Upper lobe of left lung (tissue), 6 donors: ENCODE results near the gene P2RY14. TPM values are rescaled to one million over a fixed set of nuclear protein-coding genes. Genes with fewer than 3 reads are reported as not detected.

Source experiments
- ATAC-seq, 2 donors: fragments of 200-7000 bp; cut with Tn5 transposase; one replicate each; pipeline ENCODE4 v1.9.1; 2022; ENCODE audit warnings: mild to moderate bottlenecking in 2 of 2, moderate library complexity in 2 of 2; ENCODE audit not compliant: low FRiP score in 2 of 2
- DNase-seq, 2 donors: peaks; one replicate each; pipeline ENCODE4 v3.0.0-alpha.2; 2019 to 2020
- H3K27ac ChIP-seq, 4 donors: fragments of 200-600 bp; sonication (generic); one replicate each; pipeline ENCODE4 v1.5.1; 2016 to 2019
- H3K27me3 ChIP-seq, 4 donors: fragments of 200-600 bp; sonication (generic); one replicate each; pipeline ENCODE4 v1.5.1; 2017 to 2019
- H3K36me3 ChIP-seq, 4 donors: fragments of 200-600 bp; sonication (generic); one replicate each; pipeline ENCODE4 v1.5.1; 2016 to 2019
- H3K4me1 ChIP-seq, 4 donors: fragments of 200-600 bp; sonication (generic); one replicate each; pipeline ENCODE4 v1.5.1; 2018 to 2019
- H3K4me3 ChIP-seq, 4 donors: fragments of 200-600 bp; sonication (generic); one replicate each; pipeline ENCODE4 v1.5.1; 2017 to 2019; ENCODE audit warnings: mild to moderate bottlenecking in 2 of 4, moderate library complexity in 1 of 4
- H3K9me3 ChIP-seq, 4 donors: fragments of 200-600 bp; sonication (generic); one replicate each; pipeline ENCODE4 v1.5.1; 2018 to 2019
- CTCF ChIP-seq, 6 experiments: fragments of 450-650 bp in 4 of 6; fragments of 200-600 bp in 2 of 6; sonication (generic) in 2 of 6; IDR thresholded peaks; one replicate each; pipeline ENCODE4 v1.5.1; 2016 to 2019; ENCODE audit warnings: antibody characterized with exemption in 6 of 6
- EP300 ChIP-seq, 4 donors: sonication (generic); formaldehyde crosslinking; IDR thresholded peaks; one replicate each; pipeline ENCODE4 v1.5.1; 2017; ENCODE audit warnings: antibody characterized with exemption in 4 of 4, control low read depth in 2 of 4
- POLR2A ChIP-seq, 4 donors: fragments of 450-650 bp; IDR thresholded peaks; one replicate each; pipeline ENCODE4 v1.5.1; 2016 to 2017; ENCODE audit warnings: antibody characterized with exemption in 4 of 4, mild to moderate bottlenecking in 2 of 4
- POLR2AphosphoS5 ChIP-seq, 2 donors: sonication (generic); formaldehyde crosslinking; IDR thresholded peaks; one replicate each; pipeline ENCODE4 v1.5.1; 2017; ENCODE audit warnings: antibody characterized with exemption in 2 of 2
- WGBS, 2 donors: methylation state at CpG; one replicate each; pipeline ENCODE4 v1.1.5; 2017 to 2018; 5-methylcytosine and 5-hydroxymethylcytosine counted together
- small RNA-seq, 4 donors: library from RNA; depleted of rRNA; stranded (forward); fragments of <200 nt; gene quantifications; one replicate each; pipeline ENCODE3, GENCODE V24; 2016
- total RNA-seq, 6 donors: library from RNA; depleted of rRNA in 4 of 6; stranded (reverse); fragments of >200 nt in 4 of 6; gene quantifications; one replicate each; pipeline versions ENCODE4 v1.1.0 to v1.2.1, GENCODE V29; 2016 to 2021
- donor health status: DM: no; HTN: no; CAD: no; lungs with moderate emphysema.
- donor health status: DM: no; HTN: yes; CAD: no; lungs with severe emphysema.

P2RY14 gene
- total RNA-seq, 6 donors from 2014 or later: 1.7 to 6.2 (median 3.9) TPM

GRCh38 chr3:151166161-151166560 is 112.2 kb downstream of the P2RY14 start:
- TF ChIP-seq POLR2A (IDR thresholded peaks at IDR 0.05) (no peak), POLR2AphosphoS5 (IDR thresholded peaks at IDR 0.05) (no peak), CTCF (IDR thresholded peaks at IDR 0.05) (no peak)
- no peaks in the 10 kb centered on the region for H3K36me3 ChIP-seq
- H3K27me3 ChIP-seq: no peaks in the 10 kb centered on the region
- ATAC-seq (no peak), DNase-seq (no peak)
- H3K9me3 ChIP-seq: no peaks in the 10 kb centered on the region
- no peak overlapping the region for H3K27ac ChIP-seq
- no peak overlapping the region for H3K4me3 ChIP-seq
- 77 to 86% methylated on average over 3 of the region's 3 CpGs for WGBS, 2 donors
- peaks cover 3 to 25% (median 18%) of the 10 kb centered on the region in 4 donors for H3K4me1 ChIP-seq

GRCh38 chr3:151165226-151165625 is 113.1 kb downstream of the P2RY14 start:
- no peak for ATAC-seq
- TF ChIP-seq EP300 (IDR thresholded peaks at IDR 0.05): no peak
- TF ChIP-seq CTCF (IDR thresholded peaks at IDR 0.05): no peak
- TF ChIP-seq POLR2A (IDR thresholded peaks at IDR 0.05): no peak
- no peak for TF ChIP-seq POLR2AphosphoS5 (IDR thresholded peaks at IDR 0.05)
- H3K9me3 ChIP-seq: no peaks in the 10 kb centered on the region
- no peaks in the 10 kb centered on the region for H3K27me3 ChIP-seq
- no peaks in the 10 kb centered on the region for H3K36me3 ChIP-seq
- no peak overlapping the region for H3K27ac ChIP-seq
- H3K4me1 ChIP-seq: peaks cover 0 to 17% (median 10%) of the 10 kb centered on the region in 4 donors
- no peak overlapping the region for H3K4me3 ChIP-seq
- 87 to 92% methylated on average over 7 of the region's 7 CpGs for WGBS, 2 donors
- no peak for DNase-seq

Small RNAs within 50 kb of the gene (small RNA-seq; reads per million reads assigned to genes)
- 0.06 to 2.0 (median 0.54) reads per million in 4 donors for gene RNA5SP145

Other genes starting within 250 kb of the P2RY14 start
- gene MED12L, start 192.9 kb downstream of the P2RY14 start, total RNA-seq: 1 to 10 TPM in 1 of 6 donors, under 1 TPM in 3, not detected in 2; 0.27 to 1.5 (median 0.31) TPM
- 1 to 10 TPM; 1.0 to 6.6 (median 2.8) TPM for gene GPR171, start 75.3 kb downstream of the P2RY14 start, total RNA-seq
- under 1 TPM in 3 of 6 donors, not detected in 3; 0.30 to 0.69 (median 0.34) TPM for gene GPR87, start 38.3 kb upstream of the P2RY14 start, total RNA-seq
- gene P2RY13, start 51.0 kb upstream of the P2RY14 start, total RNA-seq: 10 to 100 TPM in 2 of 6 donors, 1 to 10 TPM in 3, under 1 TPM in 1; 0.67 to 13.4 (median 3.2) TPM
- gene P2RY12, start 106.2 kb upstream of the P2RY14 start, total RNA-seq: 1 to 10 TPM in 4 of 6 donors, under 1 TPM in 1, not detected in 1; 0.22 to 3.9 (median 2.8) TPM
- 10 to 100 TPM in 5 of 6 donors, 1 to 10 TPM in 1; 9.2 to 27.2 (median 22.9) TPM for gene IGSF10, start 182.5 kb upstream of the P2RY14 start, total RNA-seq